GM10248 (cell line): Measurements from ENCODE around the gene CAMK1D.

Source experiments
- CTCF ChIA-PET: fragments of 300-600 bp; sonication (Branson Sonifier 250); formaldehyde crosslinking; extraction: SDS; loops from one replicate; lab custom pipeline; 2021; ENCODE audit warnings: antibody characterized with exemption; lab: Yijun Ruan, JAX
- POLR2A ChIA-PET: fragments of 350-650 bp; sonication (Branson Sonifier 250); formaldehyde crosslinking; extraction: SDS; loops from one replicate; lab custom pipeline; 2020; ENCODE audit warnings: antibody characterized with exemption; lab: Yijun Ruan, JAX
- DNase-seq: peaks from one replicate; pipeline ENCODE4 v3.0.0; 2012; ENCODE audit errors: extremely low spot score
- TF ChIP-seq, protein P1 (sequence below): IDR thresholded peaks from 2 replicates; pipeline ENCODE4 v1.5.1; 2012; ENCODE audit warnings: mild to moderate bottlenecking, low read depth; ENCODE audit errors: extremely low read depth, missing control alignments, control extremely low read depth

The CAMK1D gene

DNA sequence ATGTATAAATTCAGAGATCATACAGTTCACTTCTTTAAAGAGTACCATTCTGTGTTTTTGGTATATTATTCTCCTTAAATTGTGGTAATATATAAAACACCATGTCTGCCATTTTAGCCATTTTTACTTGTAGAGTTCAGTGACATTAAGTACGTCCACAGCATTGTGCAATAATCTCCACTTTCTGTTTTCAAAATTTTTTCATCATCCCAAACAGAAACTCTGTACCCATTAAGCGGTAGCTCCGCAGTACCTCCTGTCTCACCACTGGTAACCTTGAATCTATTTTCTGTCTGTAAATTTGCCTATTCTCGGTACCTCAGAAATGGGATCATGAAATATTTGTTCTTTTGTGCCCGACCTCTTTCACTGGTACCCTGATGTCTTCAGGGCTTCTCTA, 60.3 kb downstream of the CAMK1D start:
- CTCF ChIA-PET: no interaction called here
- TF ChIP-seq, protein P1, sequence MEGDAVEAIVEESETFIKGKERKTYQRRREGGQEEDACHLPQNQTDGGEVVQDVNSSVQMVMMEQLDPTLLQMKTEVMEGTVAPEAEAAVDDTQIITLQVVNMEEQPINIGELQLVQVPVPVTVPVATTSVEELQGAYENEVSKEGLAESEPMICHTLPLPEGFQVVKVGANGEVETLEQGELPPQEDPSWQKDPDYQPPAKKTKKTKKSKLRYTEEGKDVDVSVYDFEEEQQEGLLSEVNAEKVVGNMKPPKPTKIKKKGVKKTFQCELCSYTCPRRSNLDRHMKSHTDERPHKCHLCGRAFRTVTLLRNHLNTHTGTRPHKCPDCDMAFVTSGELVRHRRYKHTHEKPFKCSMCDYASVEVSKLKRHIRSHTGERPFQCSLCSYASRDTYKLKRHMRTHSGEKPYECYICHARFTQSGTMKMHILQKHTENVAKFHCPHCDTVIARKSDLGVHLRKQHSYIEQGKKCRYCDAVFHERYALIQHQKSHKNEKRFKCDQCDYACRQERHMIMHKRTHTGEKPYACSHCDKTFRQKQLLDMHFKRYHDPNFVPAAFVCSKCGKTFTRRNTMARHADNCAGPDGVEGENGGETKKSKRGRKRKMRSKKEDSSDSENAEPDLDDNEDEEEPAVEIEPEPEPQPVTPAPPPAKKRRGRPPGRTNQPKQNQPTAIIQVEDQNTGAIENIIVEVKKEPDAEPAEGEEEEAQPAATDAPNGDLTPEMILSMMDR: no peak
- POLR2A ChIA-PET: no interaction called here
- no peak for DNase-seq

DNA sequence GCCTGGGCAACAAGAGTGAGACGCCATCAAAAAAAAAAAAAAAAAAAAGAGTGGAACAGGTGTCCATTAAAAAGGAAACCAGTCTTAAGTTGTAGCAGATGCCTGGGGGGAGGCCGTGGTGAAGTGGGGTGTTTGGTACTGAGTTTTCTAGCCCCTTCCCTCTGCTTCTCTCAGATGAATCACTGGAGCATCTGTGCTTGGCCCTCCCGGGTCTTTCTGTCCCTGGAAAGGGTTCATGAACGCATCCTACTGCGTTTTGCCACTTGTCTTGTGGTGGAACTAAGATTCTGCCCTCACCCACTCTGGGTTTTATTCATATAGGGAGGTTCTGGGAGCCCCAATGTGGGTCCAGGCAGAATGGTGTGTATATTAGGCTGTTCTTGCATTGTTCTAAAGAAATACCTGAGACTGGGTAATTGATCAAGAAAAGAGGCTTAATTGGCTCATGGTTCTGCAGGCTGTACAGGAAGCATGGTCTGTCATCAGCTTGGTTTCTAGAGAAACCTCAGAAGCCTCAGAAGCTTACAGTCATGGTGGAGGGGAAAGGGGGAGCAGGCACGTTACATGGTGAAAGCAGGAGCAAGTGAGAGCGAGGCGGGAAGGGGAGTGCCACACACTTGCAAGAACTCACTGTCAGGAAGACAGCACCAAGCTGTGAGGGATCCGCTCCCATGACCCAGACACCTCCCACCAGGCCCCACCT, 63.5 kb downstream of the CAMK1D start:
- no peak for DNase-seq
- POLR2A ChIA-PET: no interaction called here
- TF ChIP-seq, protein P1: no peak
- CTCF ChIA-PET: interaction anchor here (0.7 kb wide), 1 partner anchor 244 kb away, joined by 3 read pairs; no protein-coding TSS in a partner anchor

DNA sequence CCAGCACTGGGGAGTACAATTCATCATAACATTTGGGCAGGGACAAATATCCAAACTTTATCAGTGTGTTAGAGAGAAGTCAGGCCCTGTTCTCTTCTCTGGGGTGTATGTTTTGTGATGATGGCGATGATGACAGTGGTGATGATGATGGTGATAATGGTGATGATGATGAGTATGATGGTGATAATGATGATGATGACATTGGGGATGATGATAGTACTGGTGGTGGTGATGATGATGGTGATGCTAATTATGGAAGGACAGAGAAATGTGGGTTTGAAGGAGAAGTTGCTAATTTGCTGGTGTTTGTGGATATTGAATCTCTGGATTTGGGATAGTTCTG, 64.0 kb downstream of the CAMK1D start:
- CTCF ChIA-PET: interaction anchor here (0.7 kb wide), 1 partner anchor 243 kb away, joined by 3 read pairs; no protein-coding TSS in a partner anchor

DNA sequence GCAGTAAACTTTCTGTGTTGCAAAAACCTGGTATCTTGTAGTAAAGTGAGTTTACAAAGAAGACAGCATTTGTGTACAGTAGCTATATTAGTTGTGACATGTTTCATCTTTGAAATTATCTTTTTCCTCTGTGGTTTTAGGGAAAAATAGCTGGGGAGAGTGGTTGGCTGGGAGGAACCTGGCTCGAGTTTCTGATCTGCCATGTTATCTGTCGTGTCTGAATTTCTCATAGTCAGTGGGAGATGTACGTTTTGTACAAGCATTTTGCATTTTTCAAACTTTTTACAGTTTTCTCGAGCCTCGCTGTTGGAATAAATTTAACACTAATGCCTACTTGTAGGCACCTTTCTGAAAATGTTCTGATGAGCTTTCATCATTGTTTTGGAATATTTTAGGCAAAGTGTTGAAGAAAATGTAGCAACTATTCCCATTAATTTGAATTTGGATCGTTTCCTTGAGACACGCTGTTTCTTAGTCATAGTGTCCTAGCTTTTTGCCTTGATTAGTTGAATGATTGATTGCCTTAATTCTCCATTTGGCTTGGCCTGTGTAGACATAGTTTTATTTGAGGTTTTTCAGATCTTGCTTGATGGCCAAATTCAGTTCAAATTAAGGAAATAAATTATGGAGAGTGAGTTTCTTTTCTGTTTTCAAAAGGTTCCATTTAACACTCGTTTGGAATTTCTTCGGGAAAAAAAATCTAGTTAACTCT, 65.1 kb downstream of the CAMK1D start:
- no peak for DNase-seq
- CTCF ChIA-PET: no interaction called here
- POLR2A ChIA-PET: no interaction called here
- TF ChIP-seq, protein P1: no peak

More for the DNA sequence above, 64.0 kb downstream of the CAMK1D start:
- TF ChIP-seq, protein P1: no peak
- no peak for DNase-seq
- POLR2A ChIA-PET: interaction anchor here (0.6 kb wide), 1 partner anchor 295 kb away, joined by 4 read pairs; no protein-coding TSS in a partner anchor

DNA sequence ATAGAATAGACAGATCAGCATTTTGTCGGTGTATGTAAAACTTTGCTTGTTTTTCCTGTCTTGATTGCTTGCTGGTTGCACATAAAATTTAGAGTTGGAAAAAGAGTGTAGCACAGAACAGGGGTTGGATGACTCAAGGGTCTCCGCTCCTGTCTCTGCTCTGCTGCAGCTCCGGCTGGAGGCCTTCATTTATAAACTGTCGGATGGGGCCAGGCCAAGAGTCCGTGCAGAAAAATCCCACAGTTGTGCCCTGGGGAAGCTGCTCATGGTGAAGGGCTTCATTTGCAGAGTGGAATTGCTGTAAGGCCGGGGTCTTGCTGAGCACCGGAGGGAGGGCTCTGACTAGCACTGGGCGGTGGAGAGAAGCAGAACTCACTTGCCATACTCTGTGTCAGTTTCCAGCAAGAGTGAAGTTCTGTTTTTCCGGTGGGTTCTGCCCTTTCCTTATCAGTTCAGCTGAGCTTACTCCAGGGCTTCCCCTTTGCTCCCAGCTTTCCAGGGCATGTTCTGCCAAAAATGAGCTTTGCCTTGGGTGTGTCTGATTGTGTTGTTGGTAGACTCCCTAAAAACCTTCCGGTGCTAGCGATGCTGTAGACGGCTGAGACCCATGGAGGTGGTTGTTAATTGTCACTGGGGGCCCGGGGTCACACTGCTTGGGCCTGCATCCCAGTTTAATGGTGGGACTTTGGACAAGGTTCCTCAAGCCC, 67.2 kb downstream of the CAMK1D start:
- DNase-seq: no peak
- CTCF ChIA-PET: interaction anchor here (1.0 kb wide), 1 partner anchor 15 kb away, joined by 3 read pairs; no protein-coding TSS in a partner anchor
- TF ChIP-seq, protein P1: no peak
- POLR2A ChIA-PET: no interaction called here

DNA sequence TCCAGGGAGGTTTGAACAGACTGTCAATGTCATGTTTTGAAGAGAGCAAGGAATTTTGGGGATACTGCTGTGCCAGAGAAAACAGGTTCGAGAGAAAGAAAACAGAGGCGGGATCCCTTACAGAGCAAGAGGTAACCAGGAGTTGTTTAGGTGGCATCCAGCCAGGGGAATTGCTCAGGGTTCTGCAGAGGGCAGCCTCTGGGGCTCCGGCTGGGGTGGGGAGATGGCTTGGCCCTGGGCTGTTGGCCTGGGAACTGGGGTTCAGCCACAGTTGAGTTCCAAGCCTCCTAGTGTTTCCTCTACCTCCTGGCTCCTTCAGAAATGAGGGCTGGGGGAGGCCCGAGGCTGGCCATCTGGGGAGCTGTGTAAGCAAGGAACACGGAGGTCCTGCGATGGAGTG, 68.0 kb downstream of the CAMK1D start:
- no peak for DNase-seq
- TF ChIP-seq, protein P1: no peak
- POLR2A ChIA-PET: no interaction called here
- CTCF ChIA-PET: no interaction called here
